ENCODE data around the gene CAPZB. TPM values are rescaled to one million over a fixed set of nuclear protein-coding genes. Genes with fewer than 3 reads are reported as not detected.

CAPZB gene
- total and polyA plus RNA-seq, 12 donors, result 99.7 to 386 (median 164) TPM

- TF ChIP-seq CTCF (IDR thresholded peaks at IDR 0.05) (no peak), POLR2A (IDR thresholded peaks at IDR 0.05) (no peak)
- intact Hi-C loops (cut with DNase I), result no loop called here
- Histone ChIP-seq H3K9me3 (replicated peaks in 1 of 3) (no peaks in the 10 kb centered on the region), H3K4me3 (no peak overlapping the region), H3K27ac (peak overlapping the region in 4 of 5 donors; percentile 20 to 87 (median 47)), H3K36me3 (replicated peaks in 1 of 2) (peaks cover 0 to 10% of the 10 kb centered on the region in 2 donors), H3K4me1 (replicated peaks in 1 of 2) (peaks cover 4 to 71% of the 10 kb centered on the region in 2 donors), H3K27me3 (no peaks in the 10 kb centered on the region)
- peak in 4 of 7 donors; percentile 31 to 78 (median 49) for DNase-seq
- 52 to 68% (median 64%) methylated on average over 7 to 12 of the region's 12 CpGs for WGBS, 4 donors
Observed at GRCh38 chr1:19476450-19477190, 8.7 kb downstream of the CAPZB start.

- Histone ChIP-seq H3K4me1 (replicated peaks in 1 of 2) (peaks cover 4 to 68% of the 10 kb centered on the region in 2 donors), H3K27ac (peak overlapping the region in 1 of 5 donors; percentile 70), H3K4me3 (no peak overlapping the region), H3K36me3 (replicated peaks in 1 of 2) (peaks cover 0 to 10% of the 10 kb centered on the region in 2 donors), H3K27me3 (no peaks in the 10 kb centered on the region), H3K9me3 (replicated peaks in 1 of 3) (no peaks in the 10 kb centered on the region)
- DNase-seq, result no peak
- 83 to 95% (median 91%) methylated on average over 1 to 11 of the region's 11 CpGs for WGBS, 4 donors
- TF ChIP-seq POLR2A (IDR thresholded peaks at IDR 0.05), result no peak
- intact Hi-C loops (cut with DNase I), result no loop called here
Observed at GRCh38 chr1:19475296-19475695, 10.0 kb downstream of the CAPZB start.

- DNase-seq, result no peak
- H3K4me3 ChIP-seq, result no peak overlapping the region
- peaks cover 0 to 7% of the 10 kb centered on the region in 2 donors for H3K36me3 ChIP-seq (replicated peaks in 1 of 2)
- H3K9me3 ChIP-seq (replicated peaks in 1 of 3), result no peaks in the 10 kb centered on the region
- no peak for TF ChIP-seq CTCF (IDR thresholded peaks at IDR 0.05)
- TF ChIP-seq POLR2A (IDR thresholded peaks at IDR 0.05), result no peak
- intact Hi-C loops (cut with DNase I), result no loop called here
- H3K27ac ChIP-seq, result peak overlapping the region in 2 of 5 donors; percentile 41 to 47
- H3K27me3 ChIP-seq, result no peaks in the 10 kb centered on the region
- WGBS, 4 donors, result 54 to 82% (median 61%) methylated on average over 5 of the region's 5 CpGs
- peaks cover 26 to 66% of the 10 kb centered on the region in 2 donors for H3K4me1 ChIP-seq (replicated peaks in 1 of 2)
Observed at GRCh38 chr1:19472174-19472573, 13.2 kb downstream of the CAPZB start.

- DNase-seq, result no peak
- TF ChIP-seq POLR2A (IDR thresholded peaks at IDR 0.05) (no peak), CTCF (IDR thresholded peaks at IDR 0.05) (no peak)
- Histone ChIP-seq H3K27ac (peak overlapping the region; percentile 44 to 83 (median 58)), H3K9me3 (replicated peaks in 1 of 3) (no peaks in the 10 kb centered on the region), H3K4me3 (no peak overlapping the region), H3K4me1 (replicated peaks in 1 of 2) (peaks cover 39 to 81% of the 10 kb centered on the region in 2 donors), H3K36me3 (replicated peaks in 1 of 2) (peaks cover 0 to 3% of the 10 kb centered on the region in 2 donors), H3K27me3 (no peaks in the 10 kb centered on the region)
- intact Hi-C loops (cut with DNase I), result no loop called here
- WGBS, 4 donors, result 70 to 76% (median 72%) methylated on average over 7 of the region's 7 CpGs
Observed at GRCh38 chr1:19469004-19469403, 16.3 kb downstream of the CAPZB start.

Measured in adrenal gland (tissue), 12 donors.